AG08396 (cell line): ENCODE data around the gene SIK3.

ENCODE experiments used
- DNase-seq: peaks from one replicate; pipeline ENCODE4 v3.0.0; 2012; ENCODE audit warnings: low spot score, mixed read lengths

The SIK3 gene

GRCh38 chr11:116970485-116971292 lies 127.5 kb downstream of the SIK3 start:
- DNase-seq = no peak

DNA sequence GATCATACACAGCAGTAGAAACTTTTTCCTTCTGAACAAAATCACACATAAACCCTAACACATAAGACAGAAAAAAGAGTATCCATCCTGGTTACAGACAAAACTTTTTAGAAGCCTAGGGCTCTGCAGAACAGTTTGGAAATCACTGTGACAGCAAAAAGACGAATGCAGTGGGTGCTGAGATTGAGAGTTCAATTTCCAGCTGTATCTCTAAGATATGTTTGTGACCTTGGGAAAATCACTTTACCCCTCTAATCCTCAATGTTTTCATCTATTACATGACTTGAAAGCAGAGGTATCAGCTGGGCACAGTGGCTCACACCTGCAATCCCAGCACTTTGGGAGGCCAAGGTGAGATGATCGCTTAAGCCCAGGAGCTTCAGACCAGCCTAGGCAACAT lies 128.5 kb downstream of the SIK3 start:
- no peak for DNase-seq

GRCh38 chr11:116964269-116964668 lies 134.0 kb downstream of the SIK3 start:
- no peak for DNase-seq

DNA sequence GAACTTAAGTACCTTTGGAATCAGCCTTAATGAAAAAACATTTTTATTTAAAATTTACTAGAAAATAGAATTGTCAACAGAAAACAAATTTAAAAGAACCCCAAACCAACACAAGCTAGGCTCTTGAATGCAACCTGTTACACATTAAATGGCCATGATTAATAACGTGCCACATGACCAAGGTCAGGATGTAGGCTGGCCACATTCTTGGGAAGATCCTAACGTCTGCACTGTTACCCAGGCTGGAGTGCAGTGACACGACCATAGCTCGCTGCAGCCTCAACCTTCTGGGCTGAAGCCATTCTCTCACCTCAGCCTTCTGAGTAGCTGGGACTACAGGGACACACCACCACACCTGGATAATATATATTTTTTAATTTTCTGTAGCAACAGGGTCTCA lies 134.4 kb downstream of the SIK3 start:
- DNase-seq = no peak

DNA sequence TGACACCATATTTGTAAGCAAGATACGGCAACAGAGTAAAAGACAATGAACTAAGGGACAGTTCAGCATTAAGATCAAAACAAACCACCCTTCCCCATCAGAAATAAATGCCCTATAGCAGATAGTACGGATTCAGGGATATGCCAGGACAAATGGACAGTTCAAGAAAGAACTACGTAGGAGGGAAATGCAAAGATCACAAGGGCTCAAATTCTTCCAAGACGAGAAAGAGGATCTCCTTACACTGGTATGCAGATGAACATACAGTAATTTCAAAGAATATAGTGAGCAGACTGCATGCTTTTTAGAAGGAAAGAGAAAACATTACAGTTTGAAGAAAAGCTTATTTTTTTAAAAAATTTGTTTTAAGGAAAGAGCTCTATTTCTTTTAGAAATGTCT lies 136.1 kb downstream of the SIK3 start:
- no peak for DNase-seq

GRCh38 chr11:116960930-116961329 lies 137.3 kb downstream of the SIK3 start:
- peak; percentile 65 for DNase-seq

DNA sequence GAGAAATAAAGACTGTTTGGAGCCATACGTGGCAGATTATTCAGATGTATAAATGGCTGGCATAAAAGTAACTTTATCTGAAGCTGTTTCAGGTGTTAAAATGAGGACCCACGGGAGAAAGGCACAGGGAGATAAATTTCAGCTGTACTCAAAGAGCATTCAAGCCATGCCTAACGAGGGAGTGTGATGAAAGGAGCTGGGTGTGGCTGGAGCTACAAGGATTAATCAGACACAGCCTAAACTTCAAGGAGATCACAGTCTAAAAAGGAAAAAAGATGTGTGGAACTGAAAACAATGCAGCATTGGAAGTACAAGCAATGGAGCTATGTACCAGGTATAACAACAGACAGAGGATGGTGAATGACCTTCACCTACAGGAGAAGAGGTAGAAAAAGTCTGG lies 140.0 kb downstream of the SIK3 start:
- no peak for DNase-seq

- DNase-seq = no peak
Measured at GRCh38 chr11:116955949-116956348, 142.3 kb downstream of the SIK3 start.

GRCh38 chr11:116955548-116955947 lies 142.7 kb downstream of the SIK3 start:
- DNase-seq = no peak

- no peak for DNase-seq
Measured at GRCh38 chr11:116953530-116954285, 144.5 kb downstream of the SIK3 start.

DNA sequence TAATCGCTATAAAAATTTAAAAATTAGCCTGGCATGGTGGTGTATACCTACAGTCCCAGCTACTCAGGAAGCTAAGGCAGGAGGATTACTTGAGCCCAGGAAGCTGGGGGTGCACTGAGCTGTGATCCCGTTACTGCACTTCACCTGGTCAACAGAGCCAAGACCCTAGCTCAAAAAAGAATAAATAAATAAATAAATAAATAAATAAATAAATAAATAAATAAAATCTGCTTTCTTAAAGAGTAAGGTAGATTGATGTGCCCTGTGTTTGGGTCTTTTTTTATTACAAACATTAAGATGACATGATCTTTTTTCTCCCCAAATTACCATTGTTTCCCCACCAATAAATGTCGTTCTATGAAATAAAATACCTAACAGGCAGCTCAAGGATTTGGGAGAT lies 146.5 kb downstream of the SIK3 start:
- no peak for DNase-seq

DNA sequence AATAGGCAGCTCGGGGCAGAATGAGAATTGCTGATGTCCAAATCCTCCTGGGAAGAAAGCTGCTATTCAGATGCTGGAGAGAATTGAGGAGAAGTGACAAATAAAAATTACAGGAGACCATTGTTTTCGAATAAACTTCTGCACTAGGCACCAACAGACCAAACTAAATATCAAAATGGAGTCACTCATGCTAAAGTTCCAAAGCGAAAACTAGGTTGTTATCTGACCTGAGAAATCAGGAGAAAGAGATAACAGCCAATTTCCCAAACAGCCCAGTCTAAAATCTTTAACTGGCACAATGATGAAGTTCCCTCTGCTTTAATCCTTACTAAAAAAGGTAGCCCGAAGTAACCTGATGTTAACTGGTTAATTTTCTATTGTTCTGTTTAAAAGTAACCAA lies 148.0 kb downstream of the SIK3 start:
- no peak for DNase-seq

- DNase-seq = no peak
Measured at GRCh38 chr11:116948391-116948790, 149.8 kb downstream of the SIK3 start.

DNA sequence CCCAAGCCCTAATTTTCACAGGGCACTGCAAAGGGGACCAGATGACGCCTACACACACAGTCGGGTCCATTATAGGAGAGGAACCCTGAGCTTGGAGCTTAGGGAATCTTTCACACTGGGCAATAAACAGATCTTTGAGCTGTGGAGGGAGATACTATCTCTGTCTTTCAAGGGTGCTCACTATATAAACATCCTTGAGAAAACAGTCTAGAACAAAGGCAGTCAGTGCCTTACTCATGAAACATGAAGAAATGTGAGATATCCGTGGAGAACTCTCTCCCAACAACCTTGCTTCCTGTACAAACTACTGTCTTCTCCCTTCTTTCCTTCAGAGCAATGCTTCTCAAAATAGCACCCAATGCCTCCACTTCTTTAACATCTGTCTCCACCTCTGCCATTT lies 151.8 kb downstream of the SIK3 start:
- DNase-seq = no peak

- no peak for DNase-seq
Measured at GRCh38 chr11:116939499-116939898, 158.7 kb downstream of the SIK3 start.

DNA sequence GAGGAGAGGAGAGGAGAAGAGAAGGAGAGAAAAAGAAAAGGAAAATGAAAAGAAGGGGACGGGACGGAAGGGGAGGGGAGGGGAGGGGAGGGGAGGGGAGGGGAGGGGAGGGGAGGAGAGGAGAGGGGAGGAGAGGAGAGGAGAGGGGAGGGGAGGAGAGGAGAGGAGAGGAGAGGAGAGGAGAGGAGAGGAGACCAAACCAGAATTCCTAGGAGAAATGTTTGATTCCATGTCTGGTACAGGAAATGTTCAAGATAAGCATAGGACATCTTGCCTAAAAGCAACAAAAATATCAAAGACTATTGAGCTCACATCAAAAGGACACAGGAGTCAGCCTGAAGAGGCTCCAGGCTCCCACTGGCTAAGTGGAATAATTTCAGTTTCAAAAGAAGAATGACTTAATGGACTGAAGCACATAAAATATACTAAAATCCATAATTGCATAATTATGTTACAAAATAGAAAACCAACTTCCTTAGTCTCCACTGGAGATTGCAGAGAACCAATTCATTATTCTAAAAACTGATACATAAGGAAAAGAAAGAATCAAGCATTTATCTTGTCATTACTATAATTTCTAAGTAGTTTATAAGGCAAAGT lies 159.7 kb downstream of the SIK3 start:
- no peak for DNase-seq

DNA sequence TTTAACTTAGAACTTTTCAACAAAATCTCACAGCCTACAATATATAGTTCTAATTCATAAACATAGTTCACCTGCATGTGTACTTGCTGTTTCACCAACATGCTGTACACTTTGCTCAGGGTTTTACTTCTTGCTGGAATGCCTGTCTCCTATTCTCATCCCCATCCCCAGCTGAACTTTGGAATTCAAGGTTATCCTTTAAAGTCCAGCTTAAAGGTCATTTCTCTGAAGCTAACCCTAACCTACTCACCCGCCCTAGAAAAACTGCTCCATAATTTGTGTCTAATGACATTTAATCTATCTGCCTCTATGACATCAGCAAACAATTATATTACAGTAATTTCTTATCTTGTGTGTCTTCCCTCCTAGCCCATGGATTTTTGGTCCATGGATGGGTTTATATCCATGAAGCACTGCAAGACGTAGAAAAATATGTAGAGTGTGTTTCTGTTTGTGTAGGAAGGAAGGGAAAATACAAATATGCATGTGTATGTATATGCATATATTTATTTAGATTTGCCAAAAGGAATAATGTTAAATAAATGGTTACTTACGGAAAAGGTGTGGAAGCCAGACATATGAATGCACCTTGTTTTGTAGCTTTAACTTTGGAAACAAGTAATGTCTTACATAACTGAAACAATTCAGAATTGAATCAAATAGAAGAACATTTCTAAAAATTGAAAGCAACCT lies 161.3 kb downstream of the SIK3 start:
- DNase-seq = no peak

- DNase-seq = no peak
Measured at GRCh38 chr11:116935514-116935913, 162.7 kb downstream of the SIK3 start.

- no peak for DNase-seq
Measured at GRCh38 chr11:116935089-116935488, 163.1 kb downstream of the SIK3 start.

- DNase-seq = no peak
Measured at GRCh38 chr11:116933961-116934360, 164.3 kb downstream of the SIK3 start.

GRCh38 chr11:116932181-116932580 lies 166.0 kb downstream of the SIK3 start:
- no peak for DNase-seq

DNA sequence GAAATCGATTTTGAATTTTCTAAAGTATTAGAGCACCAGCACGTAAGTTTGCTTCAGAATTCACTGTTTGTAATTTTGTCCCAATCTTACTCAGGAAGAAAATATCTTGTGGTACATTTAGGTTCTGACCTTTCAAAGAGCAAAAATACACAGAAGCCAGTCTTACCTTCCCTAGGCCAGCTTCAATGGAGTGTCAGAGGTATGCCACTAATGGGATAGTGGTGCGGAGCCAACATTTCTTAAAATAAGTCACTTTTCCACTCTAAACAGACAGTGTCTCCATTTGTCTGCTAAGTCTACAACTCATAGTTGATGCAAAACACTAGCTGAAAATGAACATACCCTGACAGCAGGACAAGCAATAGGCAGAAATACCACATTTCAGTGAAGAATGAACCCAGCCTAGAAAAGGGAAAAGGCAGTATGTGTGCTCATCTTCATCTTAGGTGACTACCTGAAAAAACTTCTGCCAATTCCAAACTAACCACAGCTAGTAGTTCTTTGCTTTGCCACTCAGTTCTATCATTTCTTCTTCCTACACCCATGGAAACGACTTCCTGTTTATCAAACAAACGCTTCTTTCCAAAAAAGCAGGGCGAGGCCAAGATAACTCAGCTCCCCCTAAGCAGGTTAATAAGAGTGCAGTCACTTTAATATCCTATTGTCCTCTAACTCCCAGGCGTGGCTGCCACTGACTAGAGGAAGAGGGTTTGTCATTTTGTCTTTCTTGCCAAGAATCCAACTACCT lies 166.8 kb downstream of the SIK3 start:
- peak; percentile 20 for DNase-seq
